ENCODE data around the gene ASTN2. TPM values are rescaled to one million over a fixed set of nuclear protein-coding genes. Genes with fewer than 3 reads are reported as not detected.

The ASTN2 gene
- polyA plus RNA-seq, 1 experiment, result 12.8 TPM

- no peaks in the 10 kb centered on the region for H3K36me3 ChIP-seq (ENCODE audit: control insufficient read depth, insufficient read depth, low read length)
- DNase-seq (ENCODE audit: low read depth), result no peak
- no peaks in the 10 kb centered on the region for H3K27me3 ChIP-seq (ENCODE audit: control insufficient read depth, insufficient read depth, low read length)
- ChIA-PET CTCF (interaction anchor here (0.6 to 0.7 kb wide), 2 partner anchors 497 to 582 kb away, joined by 3 read pairs; no protein-coding TSS in a partner anchor), POLR2A (no interaction called here)
- no peak for TF ChIP-seq CTCF (IDR thresholded peaks at IDR 0.05; ENCODE audit: insufficient read depth, low read depth, low read length)
- H3K4me3 ChIP-seq (ENCODE audit: low read depth, low read length), result no peak overlapping the region
Measured at GRCh38 chr9:117405950-117406705, 8.7 kb downstream of the ASTN2 start.

- no peak for TF ChIP-seq CTCF (IDR thresholded peaks at IDR 0.05; ENCODE audit: insufficient read depth, low read depth, low read length)
- Histone ChIP-seq H3K27me3 (ENCODE audit: control insufficient read depth, insufficient read depth, low read length) (no peaks in the 10 kb centered on the region), H3K4me3 (ENCODE audit: low read depth, low read length) (no peak overlapping the region), H3K36me3 (ENCODE audit: control insufficient read depth, insufficient read depth, low read length) (no peaks in the 10 kb centered on the region)
- ChIA-PET POLR2A (no interaction called here), CTCF (interaction anchor here (0.8 kb wide), 1 partner anchor 33 kb away, joined by 3 read pairs; no protein-coding TSS in a partner anchor)
- DNase-seq (ENCODE audit: low read depth), result no peak
Measured at GRCh38 chr9:117403848-117404247, 11.0 kb downstream of the ASTN2 start.

GRCh38 chr9:117403403-117403811, 11.4 kb downstream of the ASTN2 start:
- TF ChIP-seq CTCF (IDR thresholded peaks at IDR 0.05; ENCODE audit: insufficient read depth, low read depth, low read length), result no peak
- POLR2A ChIA-PET, result no interaction called here
- CTCF ChIA-PET, result interaction anchor here (0.8 kb wide), 1 partner anchor 32 kb away, joined by 3 read pairs; no protein-coding TSS in a partner anchor
- no peak overlapping the region for H3K4me3 ChIP-seq (ENCODE audit: low read depth, low read length)
- no peak for DNase-seq (ENCODE audit: low read depth)
- H3K36me3 ChIP-seq (ENCODE audit: control insufficient read depth, insufficient read depth, low read length), result no peaks in the 10 kb centered on the region
- H3K27me3 ChIP-seq (ENCODE audit: control insufficient read depth, insufficient read depth, low read length), result no peaks in the 10 kb centered on the region

DNA sequence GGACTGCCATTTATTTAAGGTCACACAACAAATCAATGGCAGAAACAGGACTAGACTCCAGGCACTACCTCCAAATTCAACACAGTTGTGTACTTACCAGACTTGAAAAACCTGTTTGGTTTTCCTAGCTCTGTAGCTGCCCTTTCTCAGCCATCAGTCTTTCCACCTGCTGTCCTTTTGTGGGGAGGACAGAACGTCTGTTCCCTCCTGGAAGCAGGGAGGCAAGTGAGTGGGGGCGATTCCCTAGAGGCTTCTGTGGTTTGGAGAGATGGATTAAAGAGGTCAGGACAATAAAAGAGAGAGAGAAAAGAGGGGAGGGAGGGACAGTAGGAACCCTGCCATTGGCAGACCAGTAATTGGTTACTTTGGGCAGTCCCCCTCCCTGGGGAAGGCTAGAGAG, 14.7 kb downstream of the ASTN2 start:
- ChIA-PET POLR2A (no interaction called here), CTCF (no interaction called here)
- TF ChIP-seq CTCF (IDR thresholded peaks at IDR 0.05; ENCODE audit: insufficient read depth, low read depth, low read length), result no peak
- Histone ChIP-seq H3K4me3 (ENCODE audit: low read depth, low read length) (no peak overlapping the region), H3K27me3 (ENCODE audit: control insufficient read depth, insufficient read depth, low read length) (no peaks in the 10 kb centered on the region), H3K36me3 (ENCODE audit: control insufficient read depth, insufficient read depth, low read length) (no peaks in the 10 kb centered on the region)
- DNase-seq (ENCODE audit: low read depth), result no peak

GRCh38 chr9:117395151-117395650, 19.7 kb downstream of the ASTN2 start:
- no peak for TF ChIP-seq CTCF (IDR thresholded peaks at IDR 0.05; ENCODE audit: insufficient read depth, low read depth, low read length)
- Histone ChIP-seq H3K27me3 (ENCODE audit: control insufficient read depth, insufficient read depth, low read length) (no peaks in the 10 kb centered on the region), H3K36me3 (ENCODE audit: control insufficient read depth, insufficient read depth, low read length) (no peaks in the 10 kb centered on the region), H3K4me3 (ENCODE audit: low read depth, low read length) (no peak overlapping the region)
- no peak for DNase-seq (ENCODE audit: low read depth)
- POLR2A ChIA-PET, result no interaction called here
- CTCF ChIA-PET, result interaction anchor here (0.6 to 1.6 kb wide), 3 partner anchors 10 to 658 kb away, joined by 3 read pairs; no protein-coding TSS in a partner anchor
